PC-3 (cell line): ENCODE data around the gene ZNF681. TPM values are rescaled to one million over a fixed set of nuclear protein-coding genes. Genes with fewer than 3 reads are reported as not detected.

Source experiments
- ATAC-seq: fragments of 200-7000 bp; cut with Tn5 transposase; 2 replicates; pipeline ENCODE4 v1.9.1; 2020; ENCODE audit warnings: mild to moderate bottlenecking, moderate library complexity
- BruUV-seq: library from RNA; stranded (reverse); fragments of 400-500 nt; replicated peaks from 2 replicates; lab custom pipeline; 2021; lab: Mats Ljungman, UMichigan
- CTCF ChIA-PET: fragments of 300-600 bp; sonication (Branson Sonifier 250); formaldehyde crosslinking; loops from one replicate; lab custom pipeline; 2022; ENCODE audit warnings: antibody characterized with exemption; lab: Charles Lee
- POLR2A ChIA-PET: fragments of 300-600 bp; sonication (Branson Sonifier 250); formaldehyde crosslinking; loops from one replicate; lab custom pipeline; 2022; ENCODE audit warnings: antibody characterized with exemption; ENCODE audit not compliant: unreplicated experiment; lab: Charles Lee
- DNase-seq: peaks from one replicate; pipeline ENCODE4 v3.0.0-alpha.2; 2015
- H2AFZ ChIP-seq: fragments of 300-600 bp; sonication (generic); 2 replicates; pipeline ENCODE4 v1.6.0; 2016; ENCODE audit warnings: antibody characterized with exemption, low read length
- H3F3A ChIP-seq: fragments of 300-600 bp; sonication (generic); one replicate; pipeline ENCODE4 v1.6.0; 2017; ENCODE audit warnings: antibody characterized with exemption, low read length, control low read depth, mild to moderate bottlenecking; ENCODE audit not compliant: unreplicated experiment
- H3K27ac ChIP-seq: fragments of 300-600 bp; sonication (generic); 2 replicates; pipeline ENCODE4 v1.5.1; 2016; ENCODE audit warnings: mild to moderate bottlenecking, low read length
- H3K27me3 ChIP-seq: fragments of 300-600 bp; sonication (generic); 2 replicates; pipeline ENCODE4 v1.6.1; 2016; ENCODE audit warnings: low read length, mixed read lengths
- H3K36me3 ChIP-seq: fragments of 300-600 bp; sonication (generic); 2 replicates; pipeline ENCODE4 v1.6.1; 2016; ENCODE audit warnings: low read depth, mixed run types, low read length, mixed read lengths
- H3K4me1 ChIP-seq: fragments of 300-600 bp; sonication (generic); 2 replicates; pipeline ENCODE4 v1.5.1; 2016; ENCODE audit warnings: low read length; ENCODE audit not compliant: insufficient read depth
- H3K4me2 ChIP-seq: fragments of 300-600 bp; sonication (generic); 2 replicates; pipeline ENCODE4 v1.6.0; 2016; ENCODE audit warnings: low read length
- H3K4me3 ChIP-seq: fragments of 300-600 bp; sonication (generic); 2 replicates; pipeline ENCODE4 v1.5.1; 2016; ENCODE audit warnings: mild to moderate bottlenecking, low read length, mixed read lengths
- H3K79me2 ChIP-seq: fragments of 300-600 bp; sonication (generic); 2 replicates; pipeline ENCODE4 v1.6.1; 2017; ENCODE audit warnings: low read length, mixed read lengths
- H3K9ac ChIP-seq: fragments of 300-600 bp; sonication (generic); 2 replicates; pipeline ENCODE4 v1.6.0; 2016; ENCODE audit warnings: mild to moderate bottlenecking, low read length
- H3K9me2 ChIP-seq: fragments of 300-600 bp; sonication (generic); replicated peaks from 2 replicates; pipeline ENCODE4 v1.6.1; 2016; ENCODE audit warnings: mixed run types, low read length, mixed read lengths
- H3K9me3 ChIP-seq: fragments of 300-600 bp; sonication (generic); 2 replicates; pipeline ENCODE4 v1.6.1; 2016; ENCODE audit warnings: low read length, mixed read lengths
- H4K20me1 ChIP-seq: fragments of 300-600 bp; sonication (generic); 2 replicates; pipeline ENCODE4 v1.6.1; 2016; ENCODE audit warnings: low read length, mixed read lengths
- CTCF ChIP-seq: fragments of 300-600 bp; sonication (generic); conservative IDR thresholded peaks from 2 replicates; pipeline ENCODE4 v1.5.1; 2017; ENCODE audit warnings: antibody characterized with exemption, low read depth, mild to moderate bottlenecking, low read length
- EZH2 ChIP-seq: fragments of 300-600 bp; sonication (generic); IDR thresholded peaks from one replicate; pipeline ENCODE4 v1.6.1; 2017; ENCODE audit warnings: antibody characterized with exemption, mild to moderate bottlenecking, low read length; ENCODE audit not compliant: unreplicated experiment
- EZH2phosphoT487 ChIP-seq: fragments of 300-600 bp; sonication (generic); IDR thresholded peaks from 2 replicates; pipeline ENCODE4 v1.6.1; 2018; ENCODE audit warnings: mild to moderate bottlenecking, antibody characterized with exemption, low read length, borderline replicate concordance
- intact Hi-C: fragments of 100-400 bp; cut with micrococcal nuclease; formaldehyde crosslinking; loops from 2 replicates; pipeline ENCODE4 v1.9.0; 2023
- total RNA-seq: library from RNA; depleted of rRNA; stranded (reverse); fragments of >200 nt; gene quantifications from 2 replicates; pipeline ENCODE4 v1.2.3, GENCODE V29; 2014

ZNF681 gene
- total RNA-seq, 1 experiment from 2014 or later = 2.6 TPM

- no peaks in the 10 kb centered on the region for H3K27me3 ChIP-seq
- POLR2A ChIA-PET = no interaction called here
- H3K36me3 ChIP-seq = peaks cover 20% of the 10 kb centered on the region
- no peak for ATAC-seq
- H3K4me2 ChIP-seq = no peak overlapping the region
- no peaks in the 10 kb centered on the region for H3K4me1 ChIP-seq
- intact Hi-C loops = no loop called here
- no peak for DNase-seq
- no peak overlapping the region for H3K27ac ChIP-seq
- H3K9me2 ChIP-seq = no peaks in the 10 kb centered on the region
- no peak overlapping the region for H2AFZ ChIP-seq
- TF ChIP-seq EZH2phosphoT487 = no peak
- TF ChIP-seq EZH2 = no peak
- TF ChIP-seq CTCF = no peak
- H3F3A ChIP-seq = no peaks in the 10 kb centered on the region
- H3K9me3 ChIP-seq = peaks cover 11% of the 10 kb centered on the region; the same call in 1 of the 2 replicates
- CTCF ChIA-PET = no interaction called here
- no peak overlapping the region for H3K4me3 ChIP-seq
- H3K9ac ChIP-seq = no peak overlapping the region
- H3K79me2 ChIP-seq = 0 out of 2 replicates have a peak, but pooled peaks cover 4% of the 10 kb centered on the region
- no peaks in the 10 kb centered on the region for H4K20me1 ChIP-seq
- no TSS peak for BruUV-seq
These were observed 41.6 kb upstream of the ZNF681 start for GRCh38 chr19:23800271-23800670.

DNA sequence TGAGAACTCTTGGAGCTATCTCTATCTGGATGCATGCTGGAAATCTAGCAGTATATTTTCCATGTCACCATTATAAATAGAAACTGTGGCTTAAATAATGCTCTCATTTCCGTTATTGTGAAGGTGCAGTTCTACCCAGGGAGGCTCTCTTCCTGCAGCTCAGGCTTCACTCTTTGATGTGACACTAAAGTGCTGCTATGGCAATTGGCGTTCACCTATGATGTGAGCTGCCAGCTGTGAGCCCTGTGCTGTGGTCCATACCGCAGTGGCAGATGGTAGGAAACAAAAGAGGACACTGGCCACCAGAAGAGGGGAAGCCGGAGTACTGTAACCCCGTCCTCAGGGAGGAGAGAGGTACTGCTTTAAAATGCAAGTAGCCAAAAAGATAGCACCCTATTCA, 40.6 kb upstream of the ZNF681 start:
- no peaks in the 10 kb centered on the region for H3K9me2 ChIP-seq
- CTCF ChIA-PET = no interaction called here
- H3K79me2 ChIP-seq = 0 out of 2 replicates have a peak, but pooled peaks cover 5% of the 10 kb centered on the region
- POLR2A ChIA-PET = no interaction called here
- no peaks in the 10 kb centered on the region for H3K27me3 ChIP-seq
- no peak overlapping the region for H2AFZ ChIP-seq
- H3K36me3 ChIP-seq = peaks cover 22% of the 10 kb centered on the region
- intact Hi-C loops = no loop called here
- no peak overlapping the region for H3K9ac ChIP-seq
- no peak overlapping the region for H3K4me3 ChIP-seq
- TF ChIP-seq EZH2 = no peak
- no peaks in the 10 kb centered on the region for H3K4me1 ChIP-seq
- DNase-seq (no peak), ATAC-seq (no peak)
- H4K20me1 ChIP-seq = no peaks in the 10 kb centered on the region
- no peak overlapping the region for H3K4me2 ChIP-seq
- BruUV-seq = no TSS peak
- H3F3A ChIP-seq = no peaks in the 10 kb centered on the region
- no peak overlapping the region for H3K27ac ChIP-seq
- peaks cover 12% of the 10 kb centered on the region; the same call in 1 of the 2 replicates for H3K9me3 ChIP-seq

DNA sequence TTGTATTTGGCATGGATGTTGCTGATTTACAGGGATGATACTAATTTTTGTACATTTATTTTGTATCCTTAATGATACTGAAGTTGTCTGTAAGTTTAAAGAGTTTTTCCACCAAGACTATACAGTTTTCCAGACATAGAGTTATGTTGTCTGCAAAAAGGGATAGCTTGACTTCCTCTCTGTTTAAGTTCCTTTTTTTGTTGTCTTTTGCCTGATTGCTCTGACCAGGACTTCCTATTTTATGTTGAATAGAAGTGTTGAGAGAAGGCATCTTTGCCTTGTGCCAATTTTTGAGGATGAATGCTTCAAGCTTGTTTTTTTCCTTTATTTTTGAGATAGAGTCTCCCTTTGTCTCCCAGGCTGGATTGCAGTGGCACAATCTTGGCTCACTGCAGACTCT, 36.8 kb upstream of the ZNF681 start:
- Histone ChIP-seq H3K4me1 (no peaks in the 10 kb centered on the region), H3K27me3 (no peaks in the 10 kb centered on the region), H3F3A (no peaks in the 10 kb centered on the region), H3K27ac (no peak overlapping the region), H3K9ac (no peak overlapping the region), H3K4me2 (no peak overlapping the region), H3K9me2 (no peaks in the 10 kb centered on the region), H3K9me3 (peaks cover 12% of the 10 kb centered on the region; the same call in 1 of the 2 replicates), H4K20me1 (no peaks in the 10 kb centered on the region), H3K4me3 (no peak overlapping the region), H3K36me3 (peaks cover 26% of the 10 kb centered on the region), H2AFZ (no peak overlapping the region), H3K79me2 (0 out of 2 replicates have a peak, but pooled peaks cover 5% of the 10 kb centered on the region)
- ATAC-seq (no peak), DNase-seq (no peak)
- intact Hi-C loops = no loop called here
- ChIA-PET POLR2A (no interaction called here), CTCF (no interaction called here)
- BruUV-seq = no TSS peak
- no peak for TF ChIP-seq EZH2phosphoT487
- no peak for TF ChIP-seq EZH2
- TF ChIP-seq CTCF = no peak
